ENCODE measurements around the gene PFN2. TPM values are rescaled to one million over a fixed set of nuclear protein-coding genes. Genes with fewer than 3 reads are reported as not detected.
A peak's percentile ranks its signal among the peaks of the same experiment; 100 is the strongest.

The PFN2 gene
- total RNA-seq, 1 donor from 2014 or later, result 265 TPM

- no peaks in the 10 kb centered on the region for H3K27me3 ChIP-seq (ENCODE audit: control insufficient read depth, insufficient read depth, low read length)
- TF ChIP-seq CTCF (IDR thresholded peaks at IDR 0.05; ENCODE audit: insufficient read depth, low read length, severe bottlenecking), result no peak
- H3K36me3 ChIP-seq (ENCODE audit: control insufficient read depth, insufficient read depth, low read length), result no peaks in the 10 kb centered on the region
- DNase-seq (ENCODE audit: low read depth), result peak; percentile 71
- no peak for FAIRE-seq
- no peak overlapping the region for H3K4me3 ChIP-seq (ENCODE audit: low read depth, low read length)
Observed at GRCh38 chr3:150005243-150006112, 34.8 kb upstream of the PFN2 start.

GRCh38 chr3:150000641-150001040, 29.9 kb upstream of the PFN2 start:
- TF ChIP-seq CTCF (IDR thresholded peaks at IDR 0.05; ENCODE audit: insufficient read depth, low read length, severe bottlenecking), result no peak
- no peaks in the 10 kb centered on the region for H3K27me3 ChIP-seq (ENCODE audit: control insufficient read depth, insufficient read depth, low read length)
- FAIRE-seq (no peak), DNase-seq (ENCODE audit: low read depth) (peak; percentile 7)
- no peaks in the 10 kb centered on the region for H3K36me3 ChIP-seq (ENCODE audit: control insufficient read depth, insufficient read depth, low read length)
- H3K4me3 ChIP-seq (ENCODE audit: low read depth, low read length), result no peak overlapping the region

GRCh38 chr3:149999421-149999820, 28.7 kb upstream of the PFN2 start:
- DNase-seq (ENCODE audit: low read depth) (no peak), FAIRE-seq (no peak)
- Histone ChIP-seq H3K4me3 (ENCODE audit: low read depth, low read length) (no peak overlapping the region), H3K27me3 (ENCODE audit: control insufficient read depth, insufficient read depth, low read length) (no peaks in the 10 kb centered on the region), H3K36me3 (ENCODE audit: control insufficient read depth, insufficient read depth, low read length) (no peaks in the 10 kb centered on the region)
- no peak for TF ChIP-seq CTCF (IDR thresholded peaks at IDR 0.05; ENCODE audit: insufficient read depth, low read length, severe bottlenecking)

- DNase-seq (ENCODE audit: low read depth) (no peak), FAIRE-seq (no peak)
- Histone ChIP-seq H3K4me3 (ENCODE audit: low read depth, low read length) (no peak overlapping the region), H3K36me3 (ENCODE audit: control insufficient read depth, insufficient read depth, low read length) (no peaks in the 10 kb centered on the region), H3K27me3 (ENCODE audit: control insufficient read depth, insufficient read depth, low read length) (no peaks in the 10 kb centered on the region)
- no peak for TF ChIP-seq CTCF (IDR thresholded peaks at IDR 0.05; ENCODE audit: insufficient read depth, low read length, severe bottlenecking)
Observed at GRCh38 chr3:149998946-149999345, 28.3 kb upstream of the PFN2 start.

GRCh38 chr3:149992416-149993058, 21.8 kb upstream of the PFN2 start:
- no peaks in the 10 kb centered on the region for H3K27me3 ChIP-seq (ENCODE audit: control insufficient read depth, insufficient read depth, low read length)
- no peak overlapping the region for H3K4me3 ChIP-seq (ENCODE audit: low read depth, low read length)
- no peak for TF ChIP-seq CTCF (IDR thresholded peaks at IDR 0.05; ENCODE audit: insufficient read depth, low read length, severe bottlenecking)
- no peaks in the 10 kb centered on the region for H3K36me3 ChIP-seq (ENCODE audit: control insufficient read depth, insufficient read depth, low read length)
- DNase-seq (ENCODE audit: low read depth) (no peak), FAIRE-seq (no peak)

Measured in bronchial epithelial cell (primary cell).